GM13976 (cell line): ENCODE results near the gene PFKM.

Experiments used
- DNase-seq: peaks from one replicate; pipeline ENCODE4 v3.0.0; 2012; ENCODE audit warnings: low spot score
- in situ Hi-C: fragments of 300-500 bp; cut with MboI; formaldehyde crosslinking; loops from one replicate; pipeline ENCODE4 v1.12.0; 2022; ENCODE audit warnings: low sequenced_read_pairs, mixed read lengths, inconsistent platforms; ENCODE audit not compliant: unreplicated experiment
- TF ChIP-seq, protein P1 (sequence below): IDR thresholded peaks from 2 replicates; pipeline ENCODE4 v1.5.1; 2012; ENCODE audit warnings: borderline replicate concordance, mild to moderate bottlenecking; ENCODE audit not compliant: insufficient read depth; ENCODE audit errors: extremely low read depth, missing control alignments, control extremely low read depth

The PFKM gene

DNA sequence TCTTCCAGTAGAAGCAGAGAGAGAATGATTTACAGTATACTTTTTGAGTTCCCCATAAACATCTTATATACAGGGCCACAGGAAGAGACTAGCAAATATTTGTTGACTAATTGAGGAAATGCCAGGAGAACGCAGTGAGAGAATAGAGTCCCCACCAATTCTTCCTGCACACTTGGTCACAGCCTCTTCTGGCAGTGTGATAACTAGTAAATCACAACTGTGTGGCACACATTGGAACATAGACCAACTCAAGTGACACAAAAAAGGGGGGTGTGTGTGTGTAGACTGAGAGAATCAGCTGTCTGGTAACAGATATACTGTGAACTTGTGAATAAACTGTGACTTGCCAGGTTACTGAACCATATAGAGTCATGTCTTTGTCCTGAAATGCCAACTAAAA lies 10.2 kb downstream of the PFKM start:
- DNase-seq, result no peak
- in situ Hi-C loops, result no loop called here
- TF ChIP-seq, protein P1, sequence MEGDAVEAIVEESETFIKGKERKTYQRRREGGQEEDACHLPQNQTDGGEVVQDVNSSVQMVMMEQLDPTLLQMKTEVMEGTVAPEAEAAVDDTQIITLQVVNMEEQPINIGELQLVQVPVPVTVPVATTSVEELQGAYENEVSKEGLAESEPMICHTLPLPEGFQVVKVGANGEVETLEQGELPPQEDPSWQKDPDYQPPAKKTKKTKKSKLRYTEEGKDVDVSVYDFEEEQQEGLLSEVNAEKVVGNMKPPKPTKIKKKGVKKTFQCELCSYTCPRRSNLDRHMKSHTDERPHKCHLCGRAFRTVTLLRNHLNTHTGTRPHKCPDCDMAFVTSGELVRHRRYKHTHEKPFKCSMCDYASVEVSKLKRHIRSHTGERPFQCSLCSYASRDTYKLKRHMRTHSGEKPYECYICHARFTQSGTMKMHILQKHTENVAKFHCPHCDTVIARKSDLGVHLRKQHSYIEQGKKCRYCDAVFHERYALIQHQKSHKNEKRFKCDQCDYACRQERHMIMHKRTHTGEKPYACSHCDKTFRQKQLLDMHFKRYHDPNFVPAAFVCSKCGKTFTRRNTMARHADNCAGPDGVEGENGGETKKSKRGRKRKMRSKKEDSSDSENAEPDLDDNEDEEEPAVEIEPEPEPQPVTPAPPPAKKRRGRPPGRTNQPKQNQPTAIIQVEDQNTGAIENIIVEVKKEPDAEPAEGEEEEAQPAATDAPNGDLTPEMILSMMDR, result no peak

DNA sequence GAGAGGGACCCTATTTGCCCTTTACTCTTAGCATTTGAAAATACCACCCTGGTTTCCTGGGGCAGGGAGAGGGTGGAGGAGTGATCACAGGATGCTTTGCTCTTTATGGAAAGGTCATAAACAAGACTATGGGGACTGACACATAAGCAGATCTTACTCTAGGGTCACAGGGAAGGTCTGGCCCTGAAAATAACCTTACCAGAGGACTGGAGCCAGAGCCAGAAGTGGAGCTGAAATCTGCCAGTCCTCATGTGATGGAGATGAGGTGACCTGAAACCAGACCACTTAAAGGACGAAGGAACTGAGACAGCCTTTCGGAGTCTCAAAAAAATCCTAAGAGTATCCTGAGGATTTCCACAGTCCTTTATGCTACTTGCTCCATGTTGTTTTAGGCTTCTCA lies 12.4 kb downstream of the PFKM start:
- TF ChIP-seq, protein P1, result no peak
- in situ Hi-C loops, result no loop called here
- DNase-seq, result no peak

DNA sequence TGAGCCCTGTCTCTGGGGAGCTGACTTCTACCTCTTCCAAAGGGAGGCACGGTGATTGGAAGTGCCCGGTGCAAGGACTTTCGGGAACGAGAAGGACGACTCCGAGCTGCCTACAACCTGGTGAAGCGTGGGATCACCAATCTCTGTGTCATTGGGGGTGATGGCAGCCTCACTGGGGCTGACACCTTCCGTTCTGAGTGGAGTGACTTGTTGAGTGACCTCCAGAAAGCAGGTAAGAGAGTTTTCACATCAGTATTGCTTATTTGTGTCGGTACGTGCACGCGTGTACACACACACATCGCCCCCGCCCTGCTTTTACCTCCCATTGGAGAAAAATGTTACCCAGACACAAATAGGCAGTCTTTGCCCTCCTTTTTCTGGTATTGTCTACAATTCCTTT lies 13.7 kb downstream of the PFKM start:
- DNase-seq, result no peak
- in situ Hi-C loops, result no loop called here
- TF ChIP-seq, protein P1, result no peak

DNA sequence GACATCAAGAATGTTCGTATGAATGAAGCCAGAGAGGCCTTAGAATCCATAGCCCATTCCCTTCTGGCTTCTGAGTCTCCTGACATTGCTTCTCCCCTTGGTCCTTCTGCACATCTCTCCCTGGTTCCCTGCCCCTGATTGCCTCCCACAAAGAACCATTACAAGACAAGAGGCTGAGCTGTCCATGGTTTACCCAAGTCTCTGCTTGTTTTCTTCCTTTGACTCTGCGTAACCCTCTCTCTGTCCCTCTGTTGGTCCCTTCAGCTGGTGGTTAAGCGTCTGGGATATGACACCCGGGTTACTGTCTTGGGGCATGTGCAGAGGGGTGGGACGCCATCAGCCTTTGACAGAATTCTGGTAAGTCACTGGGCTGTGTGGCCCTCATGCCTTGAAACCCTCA lies 15.9 kb downstream of the PFKM start:
- TF ChIP-seq, protein P1, result no peak
- in situ Hi-C loops, result no loop called here
- DNase-seq, result no peak

DNA sequence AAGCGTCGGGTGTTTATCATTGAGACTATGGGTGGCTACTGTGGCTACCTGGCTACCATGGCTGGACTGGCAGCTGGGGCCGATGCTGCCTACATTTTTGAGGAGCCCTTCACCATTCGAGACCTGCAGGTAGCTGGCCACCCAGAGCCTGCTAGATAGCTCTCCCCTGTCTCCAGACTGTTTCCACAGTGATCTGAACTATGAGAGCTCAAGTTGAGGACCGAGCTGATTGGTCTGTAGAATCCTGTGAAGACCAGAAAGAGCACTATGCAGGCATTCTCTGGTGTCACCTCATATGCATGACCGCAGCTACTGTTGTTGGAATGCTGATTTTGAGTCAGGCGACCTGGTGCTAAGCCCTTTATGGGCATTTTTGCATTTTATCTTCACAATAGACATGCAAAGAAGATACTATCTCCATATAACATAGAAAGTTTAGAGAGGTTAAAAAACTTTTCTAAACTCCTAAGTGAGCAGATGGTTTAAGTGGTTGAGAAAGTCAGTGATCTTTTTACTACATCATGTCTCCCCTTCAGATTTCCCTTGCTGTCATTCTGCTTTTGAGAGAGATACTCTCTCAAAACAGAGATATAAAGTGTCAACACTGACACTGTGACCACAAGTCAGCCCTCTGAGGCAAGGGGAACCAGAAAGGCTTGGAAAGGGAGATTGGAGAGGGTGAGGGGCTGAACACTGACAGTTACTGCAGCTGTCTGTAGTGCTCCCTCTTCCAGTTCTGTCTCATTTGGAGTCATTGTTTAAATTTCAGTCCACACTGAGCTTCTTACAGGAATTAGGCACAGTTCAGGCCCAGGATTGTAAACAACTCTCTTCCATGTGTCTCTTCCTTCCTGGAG lies 23.9 kb downstream of the PFKM start:
- in situ Hi-C loops, result no loop called here
- no peak for DNase-seq
- TF ChIP-seq, protein P1, result no peak

DNA sequence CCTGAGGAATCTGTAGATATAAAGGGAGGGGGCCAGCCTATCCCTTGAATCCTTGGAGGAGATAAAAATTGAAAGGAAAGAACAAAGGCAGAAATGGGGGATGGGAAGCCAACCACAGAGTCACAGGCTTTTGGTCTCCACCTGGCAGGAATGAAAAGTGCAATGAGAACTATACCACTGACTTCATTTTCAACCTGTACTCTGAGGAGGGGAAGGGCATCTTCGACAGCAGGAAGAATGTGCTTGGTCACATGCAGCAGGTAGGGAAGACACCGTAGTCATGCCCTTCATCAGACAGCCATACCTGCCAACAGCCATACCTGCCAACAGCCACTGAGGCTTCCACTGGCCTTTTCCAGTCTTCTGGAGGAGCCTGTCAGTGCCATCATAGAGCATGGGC lies 24.7 kb downstream of the PFKM start:
- in situ Hi-C loops, result no loop called here
- DNase-seq, result no peak
- TF ChIP-seq, protein P1, result no peak

DNA sequence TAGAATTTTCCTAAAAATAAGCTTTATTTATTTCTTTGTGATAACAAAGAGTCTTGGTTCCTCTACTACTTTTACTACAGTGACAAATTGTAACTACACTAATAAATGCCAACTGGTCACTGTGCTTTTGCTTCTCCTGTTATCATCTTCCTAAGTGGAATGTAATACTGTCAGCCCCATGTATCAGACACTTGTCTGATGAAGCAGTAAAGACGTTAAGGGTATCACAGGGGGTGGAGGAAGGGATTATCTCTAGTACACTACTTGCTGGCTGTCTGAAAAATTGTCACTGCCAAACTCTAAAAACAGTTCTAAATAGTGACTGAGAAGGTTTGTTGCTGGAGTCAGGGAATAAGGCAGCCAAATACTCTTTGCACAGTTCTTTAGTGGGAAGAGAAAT lies 26.8 kb downstream of the PFKM start:
- in situ Hi-C loops, result no loop called here
- DNase-seq, result no peak
- TF ChIP-seq, protein P1, result no peak
